Breast epithelium (tissue), 4 donors: ENCODE data around the gene RPUSD2. TPM values are rescaled to one million over a fixed set of nuclear protein-coding genes. Genes with fewer than 3 reads are reported as not detected.

ENCODE experiments used
- DNase-seq, 2 donors: peaks; one replicate each; pipeline ENCODE4 v3.0.0-alpha.2; 2019; ENCODE audit warnings: low spot score in 2 of 2
- H3K27ac ChIP-seq, 2 donors: fragments of 200-600 bp; sonication (generic) in 1 of 2; one replicate each; pipeline ENCODE4 v1.5.1; 2016 to 2019; ENCODE audit warnings: mild to moderate bottlenecking in 1 of 2
- H3K27me3 ChIP-seq, 2 donors: fragments of 200-600 bp; sonication (generic) in 1 of 2; one replicate each; pipeline versions ENCODE4 v1.5.1 to v1.6.0; 2017 to 2019; ENCODE audit warnings: control low read depth in 1 of 2, mild to moderate bottlenecking in 1 of 2
- H3K36me3 ChIP-seq: fragments of 200-600 bp; one replicate; pipeline ENCODE4 v1.5.1; 2019
- H3K4me1 ChIP-seq, 2 donors: fragments of 200-600 bp; sonication (generic); one replicate each; pipeline ENCODE4 v1.5.1; 2016 to 2019; ENCODE audit warnings: control low read depth in 1 of 2
- H3K4me3 ChIP-seq, 3 donors: fragments of 200-600 bp; sonication (generic); 1 replicate in 2 of 3; 2 replicates in 1 of 3; pipeline ENCODE4 v1.5.1; 2016 to 2019; ENCODE audit warnings: mild to moderate bottlenecking in 3 of 3, moderate library complexity in 2 of 3
- H3K9me3 ChIP-seq, 2 donors: fragments of 200-600 bp; sonication (generic) in 1 of 2; one replicate each; pipeline ENCODE4 v1.5.1; 2016 to 2019; ENCODE audit warnings: control low read depth in 1 of 2
- CTCF ChIP-seq, 3 donors: fragments of 450-650 bp; IDR thresholded peaks; one replicate each; pipeline ENCODE4 v1.5.1; 2016 to 2017; ENCODE audit warnings: antibody characterized with exemption in 3 of 3, mild to moderate bottlenecking in 3 of 3, moderate library complexity in 3 of 3
- POLR2A ChIP-seq: fragments of 450-650 bp; IDR thresholded peaks from one replicate; pipeline ENCODE4 v1.6.1; 2016; ENCODE audit warnings: antibody characterized with exemption, mild to moderate bottlenecking, moderate library complexity
- POLR2AphosphoS5 ChIP-seq, 3 donors: sonication (generic); formaldehyde crosslinking; IDR thresholded peaks; one replicate each; pipeline ENCODE4 v1.6.1; 2017; ENCODE audit warnings: antibody characterized with exemption in 3 of 3
- intact Hi-C: fragments of 100-400 bp; cut with DNase I; formaldehyde crosslinking; loops from one replicate; pipeline ENCODE4 v1.15.1; 2023; ENCODE audit warnings: low total_unique reads
- total RNA-seq, 3 donors: library from RNA; depleted of rRNA; stranded (reverse); fragments of >200 nt; gene quantifications; one replicate each; pipeline ENCODE4 v1.1.0, GENCODE V29; 2016

The RPUSD2 gene
- total RNA-seq, 3 donors from 2014 or later: 5.8 to 12.5 (median 7.2) TPM

DNA sequence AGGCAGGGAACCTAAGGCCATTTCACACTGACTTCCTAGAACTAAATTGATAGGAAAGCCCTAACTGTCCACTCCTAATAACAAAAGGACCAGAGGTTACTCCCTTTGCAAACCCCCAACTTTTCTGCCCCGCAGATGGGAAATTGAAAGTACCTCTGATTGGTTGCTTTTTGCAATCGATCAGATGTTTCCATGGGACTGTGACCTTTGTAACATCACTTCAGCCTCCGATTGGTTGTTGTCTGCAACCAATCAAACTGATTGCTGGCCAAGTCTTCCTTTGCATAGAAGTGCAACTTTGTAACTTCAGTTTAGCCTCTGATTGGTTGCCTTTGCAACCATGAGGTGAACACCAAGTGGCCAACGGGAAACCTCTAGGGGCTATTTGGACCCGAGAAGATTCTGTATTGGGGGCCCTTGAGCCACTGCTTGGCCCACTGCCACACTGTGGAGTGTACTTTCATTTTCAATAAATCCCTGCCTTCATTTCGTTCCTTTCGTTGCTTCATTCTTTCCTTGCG lies 13.7 kb downstream of the RPUSD2 start:
- DNase-seq: peak in 1 of 2 donors; percentile 27
- Histone ChIP-seq H3K27me3 (no peaks in the 10 kb centered on the region), H3K27ac (peak overlapping the region in 1 of 2 donors; percentile 48), H3K36me3 (no peaks in the 10 kb centered on the region), H3K4me3 (peak overlapping the region; percentile 29 to 66 (median 55)), H3K4me1 (no peaks in the 10 kb centered on the region), H3K9me3 (no peaks in the 10 kb centered on the region)
- intact Hi-C loops: no loop called here
- no peak for TF ChIP-seq POLR2AphosphoS5 (IDR thresholded peaks at IDR 0.05)
- TF ChIP-seq POLR2A: no peak
- no peak for TF ChIP-seq CTCF (IDR thresholded peaks at IDR 0.05)

- Histone ChIP-seq H3K36me3 (no peaks in the 10 kb centered on the region), H3K27ac (no peak overlapping the region), H3K9me3 (no peaks in the 10 kb centered on the region), H3K4me3 (no peak overlapping the region), H3K27me3 (no peaks in the 10 kb centered on the region), H3K4me1 (no peaks in the 10 kb centered on the region)
- TF ChIP-seq POLR2AphosphoS5 (IDR thresholded peaks at IDR 0.05): no peak
- no peak for TF ChIP-seq CTCF (IDR thresholded peaks at IDR 0.05)
- TF ChIP-seq POLR2A: no peak
- DNase-seq: no peak
- intact Hi-C loops: no loop called here
Measured at GRCh38 chr15:40584191-40584590, 15.1 kb downstream of the RPUSD2 start.

DNA sequence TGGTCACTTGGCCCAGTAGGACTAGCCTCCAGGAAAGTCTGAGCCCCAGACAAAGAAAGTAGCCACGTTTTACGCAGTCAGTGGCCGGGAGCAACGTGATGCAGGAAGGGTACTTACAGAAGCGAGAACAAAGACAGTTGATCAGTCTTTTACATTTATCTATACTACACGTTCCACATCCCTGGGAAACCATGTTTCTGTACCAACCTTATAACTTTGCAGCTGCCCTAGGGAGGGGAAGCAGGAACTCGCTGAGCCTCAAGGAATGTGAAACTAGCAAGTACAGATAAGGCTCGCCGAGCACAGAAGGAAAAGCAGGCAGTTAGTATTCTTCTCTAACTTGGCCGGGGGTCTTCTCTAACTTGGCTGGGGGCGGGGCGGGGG lies 21.6 kb downstream of the RPUSD2 start:
- TF ChIP-seq CTCF (IDR thresholded peaks at IDR 0.05) (no peak), POLR2A (no peak), POLR2AphosphoS5 (IDR thresholded peaks at IDR 0.05) (no peak)
- no peak for DNase-seq
- peak overlapping the region in 1 of 3 donors; percentile 36 for H3K4me3 ChIP-seq
- no peaks in the 10 kb centered on the region for H3K27me3 ChIP-seq
- H3K27ac ChIP-seq: no peak overlapping the region
- intact Hi-C loops: no loop called here
- peaks cover 0 to 6% of the 10 kb centered on the region in 2 donors for H3K4me1 ChIP-seq
- no peaks in the 10 kb centered on the region for H3K36me3 ChIP-seq
- no peaks in the 10 kb centered on the region for H3K9me3 ChIP-seq

DNA sequence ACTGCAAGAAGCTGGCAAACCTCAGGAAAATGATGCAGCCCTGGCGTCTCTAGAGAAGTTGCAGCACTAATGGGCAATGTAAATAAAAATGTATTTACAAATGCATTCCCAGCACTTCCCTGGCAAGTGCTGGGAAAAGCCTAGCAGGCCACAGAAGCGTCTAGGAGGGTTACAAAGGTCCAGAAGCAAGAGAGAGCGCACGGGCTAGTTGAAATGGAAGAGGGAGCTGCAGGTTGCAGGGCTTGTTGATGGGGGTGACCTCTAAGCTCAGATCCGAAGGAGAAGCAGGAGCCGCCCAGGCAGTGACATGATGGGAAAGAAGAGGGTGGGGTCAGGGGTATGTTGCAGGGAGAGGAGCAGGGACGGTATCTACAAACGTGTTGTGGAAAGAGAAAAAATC lies 22.3 kb downstream of the RPUSD2 start:
- intact Hi-C loops: no loop called here
- TF ChIP-seq POLR2AphosphoS5 (IDR thresholded peaks at IDR 0.05): no peak
- no peak for TF ChIP-seq CTCF (IDR thresholded peaks at IDR 0.05)
- TF ChIP-seq POLR2A: no peak

DNA sequence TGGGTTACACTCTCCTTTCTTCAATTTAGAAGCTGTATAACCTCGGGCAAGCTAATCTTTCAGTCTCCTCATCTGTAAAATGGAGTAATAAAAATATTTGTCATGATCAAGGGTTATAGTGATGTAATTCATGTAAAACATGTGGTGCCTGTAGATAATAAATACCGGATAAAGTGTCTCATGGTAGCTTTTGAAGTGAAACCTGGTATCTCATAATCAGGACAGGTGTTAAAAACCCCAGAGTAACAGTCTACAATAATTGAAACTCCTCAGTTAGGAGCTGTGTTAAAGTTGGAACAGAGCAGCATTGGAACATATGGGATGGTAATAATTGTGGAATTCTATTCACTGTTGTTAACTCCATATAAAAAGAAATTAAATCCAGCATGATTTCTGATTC lies 24.1 kb downstream of the RPUSD2 start:
- peak overlapping the region in 1 of 2 donors; percentile 87 for H3K27ac ChIP-seq
- no peaks in the 10 kb centered on the region for H3K27me3 ChIP-seq
- intact Hi-C loops: no loop called here
- H3K9me3 ChIP-seq: no peaks in the 10 kb centered on the region
- TF ChIP-seq POLR2AphosphoS5 (IDR thresholded peaks at IDR 0.05) (no peak), CTCF (IDR thresholded peaks at IDR 0.05) (no peak)
- H3K36me3 ChIP-seq: no peaks in the 10 kb centered on the region
- H3K4me3 ChIP-seq: peak overlapping the region in 1 of 3 donors; percentile 67
- H3K4me1 ChIP-seq: peaks cover 0 to 6% of the 10 kb centered on the region in 2 donors
- DNase-seq: no peak

More for the DNA sequence above, 22.3 kb downstream of the RPUSD2 start:
- Histone ChIP-seq H3K36me3 (no peaks in the 10 kb centered on the region), H3K4me1 (peaks cover 0 to 6% of the 10 kb centered on the region in 2 donors), H3K9me3 (no peaks in the 10 kb centered on the region), H3K27me3 (no peaks in the 10 kb centered on the region), H3K4me3 (no peak overlapping the region), H3K27ac (no peak overlapping the region)
- no peak for DNase-seq
